Right lobe of liver (tissue), 4 donors: Measurements from ENCODE around the gene PSMB7.

Experiments used
- CTCF ChIP-seq, 4 donors: fragments of 200-600 bp in 3 of 4; fragments of 450-650 bp in 1 of 4; IDR thresholded peaks; one replicate each; pipeline versions ENCODE4 v1.5.1 to v1.8.0; 2016 to 2022; ENCODE audit warnings: antibody characterized with exemption in 4 of 4, mild to moderate bottlenecking in 2 of 4
- POLR2A ChIP-seq: fragments of 450-650 bp; IDR thresholded peaks from one replicate; pipeline ENCODE4 v1.6.1; 2017; ENCODE audit warnings: antibody characterized with exemption, mild to moderate bottlenecking
- donor health status: DM: no; HTN: no; CAD: no.
- donor health status: DM: no; HTN: no; CAD: no.
- donor health status: DM: no; HTN: yes; CAD: no.

GRCh38 chr9:124462739-124463138 lies 47.5 kb upstream of the PSMB7 start:
- TF ChIP-seq POLR2A (no peak), CTCF (IDR thresholded peaks at IDR 0.05) (no peak)
